Neuronal stem cell (in vitro differentiated cells): ENCODE measurements around the gene CACNA1I.

Source experiments
- DNase-seq: peaks from one replicate; pipeline ENCODE4 v3.0.0-alpha.2; 2013; ENCODE audit warnings: low spot score
- H2AFZ ChIP-seq: one replicate; pipeline ENCODE4 v1.6.1; 2013; ENCODE audit warnings: mild to moderate bottlenecking, low read length, inconsistent platforms
- H2AK5ac ChIP-seq: 2 replicates; pipeline ENCODE4 v1.6.1; 2013; ENCODE audit warnings: low read depth, mild to moderate bottlenecking, inconsistent platforms, low read length, moderate library complexity, mixed read lengths
- H2BK120ac ChIP-seq: 2 replicates; pipeline ENCODE4 v1.6.1; 2013; ENCODE audit warnings: low read depth, mild to moderate bottlenecking, inconsistent platforms, low read length, moderate library complexity, mixed read lengths
- H2BK12ac ChIP-seq: one replicate; pipeline ENCODE4 v1.6.1; 2013; ENCODE audit warnings: low read length, inconsistent platforms
- H2BK15ac ChIP-seq: 2 replicates; pipeline ENCODE4 v1.6.1; 2013; ENCODE audit warnings: mild to moderate bottlenecking, low read length, inconsistent platforms, mixed read lengths
- H2BK5ac ChIP-seq: one replicate; pipeline ENCODE4 v1.6.1; 2013; ENCODE audit warnings: inconsistent platforms, mild to moderate bottlenecking, low read length, moderate library complexity
- H3K14ac ChIP-seq: one replicate; pipeline ENCODE4 v1.6.1; 2013; ENCODE audit warnings: low read length, inconsistent platforms
- H3K18ac ChIP-seq: 2 replicates; pipeline ENCODE4 v1.6.1; 2013; ENCODE audit warnings: low read length, inconsistent platforms
- H3K23ac ChIP-seq: 2 replicates; pipeline ENCODE4 v1.6.1; 2013; ENCODE audit warnings: low read depth, mild to moderate bottlenecking, mixed read lengths, low read length, inconsistent platforms; ENCODE audit not compliant: poor library complexity
- H3K27ac ChIP-seq: replicated peaks from 3 replicates; pipeline ENCODE4 v1.5.1; 2013; ENCODE audit warnings: low read length, inconsistent platforms
- H3K27me3 ChIP-seq, 3 experiments: 2 replicates each; pipeline ENCODE4 v1.6.1; 2013; ENCODE audit warnings: low read length in 3 of 3, mild to moderate bottlenecking in 2 of 3, inconsistent platforms in 1 of 3, low read depth in 1 of 3, mixed read lengths in 1 of 3, moderate library complexity in 1 of 3; ENCODE audit not compliant: control insufficient read depth in 3 of 3, insufficient read depth in 3 of 3
- H3K36me3 ChIP-seq, 2 donors: replicated peaks in 1 of 2; 2 replicates each; pipeline ENCODE4 v1.6.1; 2013; ENCODE audit warnings: low read length in 2 of 2; ENCODE audit not compliant: control insufficient read depth in 2 of 2, insufficient read depth in 2 of 2
- H3K4ac ChIP-seq: 2 replicates; pipeline ENCODE4 v1.6.1; 2013; ENCODE audit warnings: inconsistent platforms, mild to moderate bottlenecking, low read length, moderate library complexity
- H3K4me1 ChIP-seq, 2 donors: 1 replicate in 1 of 2; 2 replicates in 1 of 2; pipeline ENCODE4 v1.6.1; 2013; ENCODE audit warnings: low read length in 2 of 2, low read depth in 1 of 2; ENCODE audit not compliant: control insufficient read depth in 2 of 2, insufficient read depth in 1 of 2
- H3K4me2 ChIP-seq: one replicate; pipeline ENCODE4 v1.6.1; 2013; ENCODE audit warnings: mild to moderate bottlenecking, low read length, inconsistent platforms; ENCODE audit not compliant: insufficient read depth, poor library complexity, severe bottlenecking
- H3K4me3 ChIP-seq, 2 donors: 2 replicates each; pipeline ENCODE4 v1.5.1; 2013; ENCODE audit warnings: low read length in 2 of 2, mild to moderate bottlenecking in 2 of 2, inconsistent platforms in 1 of 2, moderate library complexity in 1 of 2
- H3K79me1 ChIP-seq: one replicate; pipeline ENCODE4 v1.6.1; 2013; ENCODE audit warnings: low read depth, mild to moderate bottlenecking, inconsistent platforms, low read length, moderate library complexity
- H3K9ac ChIP-seq: one replicate; pipeline ENCODE4 v1.6.1; 2013; ENCODE audit warnings: mild to moderate bottlenecking, low read depth, low read length, inconsistent platforms; ENCODE audit not compliant: poor library complexity
- H3K9me3 ChIP-seq, 2 donors: replicated peaks in 1 of 2; 2 replicates each; pipeline versions ENCODE3 to v1.6.1; 2013; ENCODE audit warnings: low read length in 2 of 2, mild to moderate bottlenecking in 2 of 2, inconsistent platforms in 1 of 2, low read depth in 1 of 2, mixed read lengths in 1 of 2, moderate library complexity in 1 of 2; ENCODE audit not compliant: control insufficient read depth in 2 of 2, insufficient read depth in 1 of 2
- H4K8ac ChIP-seq: one replicate; pipeline ENCODE4 v1.6.1; 2013; ENCODE audit warnings: low read depth, mild to moderate bottlenecking, inconsistent platforms, low read length, moderate library complexity
- H4K91ac ChIP-seq: one replicate; pipeline ENCODE4 v1.6.1; 2013; ENCODE audit warnings: low read length, low read depth, mild to moderate bottlenecking, inconsistent platforms; ENCODE audit not compliant: poor library complexity
- WGBS, 2 donors: extraction: QIAGEN DNeasy Blood & Tissue Kit; methylation state at CpG; one replicate each; pipeline ENCODE4 v1.1.7; 2013; ENCODE audit warnings: missing lambda C conversion rate in 2 of 2, mixed read lengths in 1 of 2; ENCODE audit not compliant: insufficient read length in 2 of 2, insufficient replicate concordance in 1 of 2; ENCODE audit errors: extremely low coverage in 2 of 2; 5-methylcytosine and 5-hydroxymethylcytosine counted together

CACNA1I gene

GRCh38 chr22:39661842-39662685 is 91.5 kb downstream of the CACNA1I start:
- peak overlapping the region; percentile 70 for H2BK15ac ChIP-seq
- H3K14ac ChIP-seq = peak overlapping the region; percentile 47
- no peak overlapping the region for H2BK12ac ChIP-seq
- peak overlapping the region; percentile 71 for H3K4me2 ChIP-seq
- no CpG with 5 or more reads among the region's 77 CpGs for WGBS, 2 donors
- H3K18ac ChIP-seq = peak overlapping the region; percentile 58
- H2AFZ ChIP-seq = no peak overlapping the region
- peak overlapping the region; percentile 85 for H3K23ac ChIP-seq
- no peak overlapping the region for H3K27ac ChIP-seq
- no peaks in the 10 kb centered on the region for H3K36me3 ChIP-seq
- H4K8ac ChIP-seq = no peak overlapping the region
- peaks cover 19 to 75% (median 51%) of the 10 kb centered on the region in 3 experiments for H3K27me3 ChIP-seq
- H3K9ac ChIP-seq = no peak overlapping the region
- peak overlapping the region; percentile 39 for H4K91ac ChIP-seq
- no peak for DNase-seq
- H2BK5ac ChIP-seq = no peak overlapping the region
- H2BK120ac ChIP-seq = no peak overlapping the region
- H3K79me1 ChIP-seq = no peaks in the 10 kb centered on the region
- peak overlapping the region in 1 of 2 donors; percentile 69 for H3K4me3 ChIP-seq
- H3K4me1 ChIP-seq = peaks cover 0 to 21% of the 10 kb centered on the region in 2 donors
- no peak overlapping the region for H3K4ac ChIP-seq
- H3K9me3 ChIP-seq = peaks cover 0 to under 1% of the 10 kb centered on the region in 2 donors
- peak overlapping the region; percentile 77 for H2AK5ac ChIP-seq

- H3K27me3 ChIP-seq = peaks cover 19 to 70% (median 51%) of the 10 kb centered on the region in 3 experiments
Observed at GRCh38 chr22:39662686-39663052, 92.1 kb downstream of the CACNA1I start.

GRCh38 chr22:39663751-39664150 is 93.2 kb downstream of the CACNA1I start:
- H3K79me1 ChIP-seq = no peaks in the 10 kb centered on the region
- H4K91ac ChIP-seq = no peak overlapping the region
- no CpG with 5 or more reads among the region's 22 CpGs for WGBS, 2 donors
- peak overlapping the region; percentile 88 for H2BK15ac ChIP-seq
- no peak overlapping the region for H3K4ac ChIP-seq
- peaks cover 0 to 1% of the 10 kb centered on the region in 2 donors for H3K9me3 ChIP-seq
- peak overlapping the region; percentile 59 for H3K4me2 ChIP-seq
- H2BK120ac ChIP-seq = no peak overlapping the region
- H3K27ac ChIP-seq = no peak overlapping the region
- peak overlapping the region; percentile 86 for H2AK5ac ChIP-seq
- no peak overlapping the region for H2BK12ac ChIP-seq
- H3K14ac ChIP-seq = no peak overlapping the region
- peaks cover 0 to 21% of the 10 kb centered on the region in 2 donors for H3K4me1 ChIP-seq
- no peaks in the 10 kb centered on the region for H3K36me3 ChIP-seq
- H3K18ac ChIP-seq = peak overlapping the region; percentile 76
- peaks cover 19 to 65% (median 49%) of the 10 kb centered on the region in 3 experiments for H3K27me3 ChIP-seq
- no peak overlapping the region for H3K4me3 ChIP-seq
- no peak overlapping the region for H2BK5ac ChIP-seq
- H3K9ac ChIP-seq = no peak overlapping the region
- no peak for DNase-seq
- H4K8ac ChIP-seq = no peak overlapping the region
- no peak overlapping the region for H3K23ac ChIP-seq
- no peak overlapping the region for H2AFZ ChIP-seq

More at GRCh38 chr22:39662686-39663052, 92.1 kb downstream of the CACNA1I start:
- Histone ChIP-seq H3K23ac (peak overlapping the region; percentile 80), H3K4me1 (peaks cover 0 to 21% of the 10 kb centered on the region in 2 donors), H2BK15ac (no peak overlapping the region), H3K9ac (no peak overlapping the region), H3K4ac (no peak overlapping the region), H3K4me3 (peak overlapping the region in 1 of 2 donors; percentile 4), H3K9me3 (peaks cover 0 to 1% of the 10 kb centered on the region in 2 donors), H3K79me1 (no peaks in the 10 kb centered on the region), H3K4me2 (peak overlapping the region; percentile 71), H4K91ac (no peak overlapping the region), H3K36me3 (no peaks in the 10 kb centered on the region), H3K18ac (peak overlapping the region; percentile 58), H2BK5ac (no peak overlapping the region), H3K27ac (no peak overlapping the region), H2AFZ (no peak overlapping the region), H2AK5ac (peak overlapping the region; percentile 77), H4K8ac (no peak overlapping the region), H3K14ac (no peak overlapping the region), H2BK120ac (no peak overlapping the region), H2BK12ac (no peak overlapping the region)
- DNase-seq = no peak
- whole genome bisulfite sequencing, 2 donors = no CpG with 5 or more reads among the region's 26 CpGs

GRCh38 chr22:39664485-39665200 is 94.1 kb downstream of the CACNA1I start:
- peak; percentile 62 for DNase-seq

More at GRCh38 chr22:39664485-39665200, 94.1 kb downstream of the CACNA1I start:
- peak overlapping the region; percentile 64 for H2AK5ac ChIP-seq
- no peaks in the 10 kb centered on the region for H3K79me1 ChIP-seq
- no peak overlapping the region for H4K8ac ChIP-seq
- H3K9me3 ChIP-seq = peaks cover 0 to 1% of the 10 kb centered on the region in 2 donors
- WGBS, 2 donors = no CpG with 5 or more reads among the region's 44 CpGs
- H3K4me1 ChIP-seq = peaks cover 0 to 21% of the 10 kb centered on the region in 2 donors
- no peak overlapping the region for H3K4ac ChIP-seq
- H3K36me3 ChIP-seq = no peaks in the 10 kb centered on the region
- H3K18ac ChIP-seq = peak overlapping the region; percentile 93
- no peak overlapping the region for H3K14ac ChIP-seq
- H3K4me3 ChIP-seq = peak overlapping the region in 1 of 2 donors; percentile 66
- H2BK12ac ChIP-seq = no peak overlapping the region
- peak overlapping the region; percentile 89 for H3K9ac ChIP-seq
- peak overlapping the region; percentile 60 for H3K4me2 ChIP-seq
- no peak overlapping the region for H2BK5ac ChIP-seq
- H3K23ac ChIP-seq = peak overlapping the region; percentile 69
- peaks cover 19 to 56% (median 49%) of the 10 kb centered on the region in 3 experiments for H3K27me3 ChIP-seq
- no peak overlapping the region for H2BK120ac ChIP-seq
- no peak overlapping the region for H2AFZ ChIP-seq
- peak overlapping the region; percentile 88 for H2BK15ac ChIP-seq
- H4K91ac ChIP-seq = no peak overlapping the region
- no peak overlapping the region for H3K27ac ChIP-seq
